HepG2 (cell line): ENCODE results near the gene MT1A. TPM values are rescaled to one million over a fixed set of nuclear protein-coding genes. Genes with fewer than 3 reads are reported as not detected.
A peak's percentile ranks its signal among the peaks of the same experiment; 100 is the strongest.

Experiments
- ATAC-seq: fragments of 200-7000 bp; cut with Tn5 transposase; 3 replicates; pipeline ENCODE4 v1.9.1; 2020; ENCODE audit warnings: mild to moderate bottlenecking, moderate library complexity
- BruUV-seq: library from RNA; stranded (reverse); fragments of 400-500 nt; replicated peaks from 2 replicates; lab custom pipeline; 2021; lab: Mats Ljungman, UMichigan
- CTCF ChIA-PET: fragments of 300-600 bp; formaldehyde crosslinking; extraction: SDS; loops from one replicate; lab custom pipeline; 2021; ENCODE audit warnings: low total read pairs, inconsistent platforms, low intra/inter-chr PET ratio; lab: Yijun Ruan, JAX
- POLR2A ChIA-PET: fragments of 350-600 bp; sonication (Branson Sonifier 250); formaldehyde crosslinking; loops from one replicate; lab custom pipeline; 2020; ENCODE audit warnings: antibody characterized with exemption, inconsistent platforms; lab: Yijun Ruan, JAX
- DNase-seq: peaks from one replicate; pipeline ENCODE4 v3.0.0-alpha.2; 2015; ENCODE audit warnings: low spot score
- FAIRE-seq: peaks from 3 replicates; lab custom pipeline; 2011; peaks lifted over from hg19 to GRCh38; lab: Jason Lieb, UNC
- H2AFZ ChIP-seq: one replicate; pipeline ENCODE4 v1.6.1; 2011; ENCODE audit warnings: low read length, inconsistent platforms
- H3K27ac ChIP-seq: fragments of 300-600 bp; 3 replicates; pipeline ENCODE4 v1.8.0; 2011; ENCODE audit warnings: mixed run types, mild to moderate bottlenecking, mixed read lengths, low read length, inconsistent platforms; ENCODE audit not compliant: insufficient read depth; ENCODE audit errors: extremely low read length
- H3K27me3 ChIP-seq, 2 experiments: fragments of 200-600 bp in 1 of 2; 2 replicates in 1 of 2; 3 replicates in 1 of 2; pipeline versions ENCODE4 v1.6.0 to v1.8.0; 2011; ENCODE audit warnings: low read length in 2 of 2, mild to moderate bottlenecking in 2 of 2, moderate library complexity in 2 of 2, inconsistent platforms in 1 of 2; ENCODE audit not compliant: insufficient read depth in 2 of 2, control insufficient read depth in 1 of 2
- H3K36me3 ChIP-seq, 2 experiments: fragments of 200-600 bp in 1 of 2; replicated peaks in 1 of 2; 2 replicates in 1 of 2; 3 replicates in 1 of 2; pipeline versions ENCODE4 v1.5.1 to v1.8.0; 2011; ENCODE audit warnings: low read length in 2 of 2, inconsistent platforms in 1 of 2; ENCODE audit not compliant: insufficient read depth in 2 of 2, control insufficient read depth in 1 of 2
- H3K4me1 ChIP-seq: 2 replicates; pipeline ENCODE4 v1.5.1; 2012; ENCODE audit warnings: low read length, inconsistent platforms; ENCODE audit not compliant: insufficient read depth
- H3K4me2 ChIP-seq: 2 replicates; pipeline ENCODE4 v1.6.0; 2011; ENCODE audit warnings: low read depth, low read length, inconsistent platforms
- H3K4me3 ChIP-seq, 3 experiments: fragments of 200-600 bp in 1 of 3; sonication (generic), shearing (Covaris generic) in 1 of 3; replicated peaks in 1 of 3; 2 replicates each; pipeline ENCODE4 v1.5.1; 2011 to 2016; ENCODE audit warnings: low read length in 3 of 3, inconsistent platforms in 2 of 3, low read depth in 2 of 3, mild to moderate bottlenecking in 2 of 3, control low read depth in 1 of 3, mixed read lengths in 1 of 3; ENCODE audit not compliant: insufficient read depth in 1 of 3
- H3K79me2 ChIP-seq: one replicate; pipeline ENCODE4 v1.6.1; 2011; ENCODE audit warnings: low read length, inconsistent platforms; ENCODE audit not compliant: insufficient read depth
- H3K9ac ChIP-seq: 2 replicates; pipeline ENCODE4 v1.6.0; 2011; ENCODE audit warnings: mild to moderate bottlenecking, low read depth, low read length, inconsistent platforms; ENCODE audit not compliant: insufficient read depth
- H3K9me3 ChIP-seq: 2 replicates; pipeline ENCODE4 v1.5.1; 2012; ENCODE audit warnings: mild to moderate bottlenecking, low read length
- H4K20me1 ChIP-seq: 2 replicates; pipeline ENCODE4 v1.6.0; 2011; ENCODE audit warnings: inconsistent platforms, mild to moderate bottlenecking, low read length, moderate library complexity; ENCODE audit not compliant: insufficient read depth
- BRCA1 ChIP-seq: sonication (generic); formaldehyde crosslinking; IDR thresholded peaks from 2 replicates; pipeline ENCODE4 v1.4.0; 2020; ENCODE audit warnings: missing genetic modification reagents
- CHCHD3 ChIP-seq: sonication (generic); formaldehyde crosslinking; IDR thresholded peaks from 2 replicates; pipeline ENCODE4 v1.8.0; 2022; ENCODE audit warnings: mild to moderate bottlenecking, missing genetic modification reagents, moderate library complexity
- HNRNPH1 ChIP-seq: fragments of 200-400 bp; formaldehyde crosslinking; optimal IDR thresholded peaks from 2 replicates; pipeline ENCODE3; 2017; ENCODE audit warnings: mild to moderate bottlenecking, low read depth, low read length
- HNRNPLL ChIP-seq: fragments of 200-400 bp; formaldehyde crosslinking; IDR thresholded peaks from 2 replicates; pipeline ENCODE4 v1.6.1; 2017; ENCODE audit warnings: mild to moderate bottlenecking, low read depth, low read length; ENCODE audit not compliant: poor library complexity, severe bottlenecking
- KDM6A ChIP-seq: IDR thresholded peaks from 2 replicates; pipeline ENCODE4 v1.6.1; 2016; ENCODE audit warnings: low read depth
- SNRNP70 ChIP-seq: fragments of 200-400 bp; formaldehyde crosslinking; IDR thresholded peaks from 2 replicates; pipeline ENCODE4 v1.6.1; 2017; ENCODE audit warnings: mild to moderate bottlenecking, low read depth, low read length, moderate library complexity
- TGIF2 ChIP-seq: IDR thresholded peaks from 2 replicates; pipeline ENCODE4 v1.6.1; 2016; ENCODE audit warnings: control low read depth, missing compliant biosample characterization
- ZBTB38 ChIP-seq: sonication (generic); formaldehyde crosslinking; IDR thresholded peaks from 2 replicates; pipeline ENCODE4 v1.5.1; 2020; ENCODE audit warnings: mild to moderate bottlenecking, missing genetic modification reagents
- ZNF264 ChIP-seq: sonication (generic); formaldehyde crosslinking; IDR thresholded peaks from 2 replicates; pipeline ENCODE4 v1.4.0; 2020; ENCODE audit warnings: missing genetic modification reagents
- ZNF790 ChIP-seq: sonication (generic); formaldehyde crosslinking; IDR thresholded peaks from 2 replicates; pipeline ENCODE4 v1.8.0; 2022; ENCODE audit warnings: missing genetic modification reagents, mild to moderate bottlenecking, borderline replicate concordance
- ZNF883 ChIP-seq: sonication (generic); formaldehyde crosslinking; IDR thresholded peaks from 2 replicates; pipeline ENCODE4 v1.5.1; 2020; ENCODE audit warnings: mild to moderate bottlenecking, missing genetic modification reagents; ENCODE audit errors: not compliant biosample characterization
- WGBS: methylation state at CpG from one replicate; pipeline ENCODE4 v1.1.6; 2017; ENCODE audit warnings: low lambda C conversion rate; 5-methylcytosine and 5-hydroxymethylcytosine counted together
- in situ Hi-C: cut with HindIII; loops from 2 replicates; pipeline ENCODE4 v1.10.0; 2017; ENCODE audit warnings: low pct_unique_long_range_greater_than_20kb; ENCODE audit not compliant: extremely low pct_ligation_motif_present
- intact Hi-C: fragments of 100-400 bp; cut with micrococcal nuclease; formaldehyde crosslinking; loops from one replicate; pipeline ENCODE4 v1.10.0; 2022; ENCODE audit not compliant: unreplicated experiment
- polyA plus RNA-seq, 8 experiments: library from polyadenylated mRNA; depleted of rRNA in 3 of 8; stranded (reverse) in 7 of 8; unstranded in 1 of 8; fragments of >200 nt; fragmentation: Illumina TruSeq in 4 of 8; extraction: Trizol in 4 of 8; gene quantifications; 2 replicates each; pipeline versions ENCODE4 v1.2.1 to v1.2.3, GENCODE V29; 2011 to 2016; ENCODE audit warnings: low read depth in 4 of 8, missing spikeins in 1 of 8, mixed read lengths in 1 of 8; ENCODE audit not compliant: insufficient read depth in 1 of 8
- total RNA-seq, 5 experiments: library from RNA; depleted of rRNA; stranded (reverse); fragments of >200 nt; fragmentation: Illumina TruSeq; extraction: Trizol; gene quantifications; 2 replicates each; pipeline ENCODE4 v1.2.3, GENCODE V29; 2016; ENCODE audit warnings: low read depth in 1 of 5
- TF ChIP-seq, protein P1 (sequence below): sonication (generic); formaldehyde crosslinking; IDR thresholded peaks from 2 replicates; pipeline ENCODE4 v1.8.0; 2022; ENCODE audit warnings: low read depth, missing genetic modification reagents
- TF ChIP-seq, protein P2 (sequence below): IDR thresholded peaks from 2 replicates; pipeline ENCODE4 v1.6.1; 2016; ENCODE audit warnings: mild to moderate bottlenecking
- TF ChIP-seq, protein P3 (sequence below): sonication (generic); formaldehyde crosslinking; IDR thresholded peaks from 2 replicates; pipeline ENCODE4 v1.4.0; 2020; ENCODE audit warnings: missing genetic modification reagents, low read depth, mild to moderate bottlenecking, borderline replicate concordance
- TF ChIP-seq, protein P4 (sequence below): sonication (generic); formaldehyde crosslinking; IDR thresholded peaks from 2 replicates; pipeline ENCODE4 v1.5.0; 2020; ENCODE audit warnings: mild to moderate bottlenecking, missing genetic modification reagents

MT1A gene
- total and polyA plus RNA-seq, 2 of the 13 experiments (the other 11 are each of a cell fraction or from before 2014, with no cell fraction given): 8.3 to 10.4 TPM

DNA sequence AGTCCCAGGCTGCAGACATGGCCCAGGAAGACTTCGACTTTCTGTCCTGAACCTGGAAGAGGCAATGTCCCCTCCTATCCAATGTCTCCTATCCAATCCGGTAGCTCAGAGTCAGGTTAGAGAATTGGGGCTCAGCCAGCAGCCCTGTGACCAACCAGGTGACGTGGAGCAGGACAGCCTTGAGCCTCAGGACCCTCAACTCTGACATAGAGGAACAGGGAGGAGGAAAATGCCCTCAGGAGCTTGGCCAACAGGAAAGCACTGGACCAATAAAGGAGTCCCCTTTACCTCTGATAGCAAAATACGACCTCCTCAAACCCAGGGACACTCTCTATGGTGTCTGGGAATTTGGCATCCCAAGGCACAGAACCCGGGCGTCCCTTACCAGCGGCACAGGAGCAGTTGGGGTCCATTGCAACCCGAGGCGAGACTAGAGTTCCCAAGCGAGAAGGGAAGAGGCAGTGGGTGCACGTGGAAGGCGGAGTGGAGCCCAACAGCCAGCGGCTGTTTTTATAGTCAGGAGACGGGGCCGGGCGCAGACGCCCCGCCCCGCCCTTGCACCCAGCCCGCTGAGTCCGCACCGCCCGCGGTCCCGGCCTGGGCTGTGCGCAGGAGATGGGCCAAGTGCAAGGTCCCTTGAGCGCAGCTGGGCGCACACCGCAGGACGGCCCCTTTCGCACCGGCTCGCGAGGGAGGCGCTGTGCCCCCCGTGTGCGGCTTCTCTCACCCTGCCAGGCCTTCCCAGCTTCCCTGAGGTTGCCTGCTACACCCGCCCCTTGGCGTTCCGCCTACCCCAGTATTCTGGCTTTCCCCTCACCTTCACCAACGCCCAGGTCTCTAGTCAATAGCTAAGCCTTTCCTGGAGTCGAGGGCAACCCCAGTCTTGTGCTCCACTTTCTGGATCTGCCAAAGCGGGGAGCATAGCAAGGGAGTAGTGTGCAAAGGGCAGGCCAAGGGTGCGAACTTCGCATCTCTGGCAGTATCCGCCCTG lies 29.4 kb downstream of the MT1A start, which contains the start of gene MT1G (continued):
- TF ChIP-seq, protein P1, sequence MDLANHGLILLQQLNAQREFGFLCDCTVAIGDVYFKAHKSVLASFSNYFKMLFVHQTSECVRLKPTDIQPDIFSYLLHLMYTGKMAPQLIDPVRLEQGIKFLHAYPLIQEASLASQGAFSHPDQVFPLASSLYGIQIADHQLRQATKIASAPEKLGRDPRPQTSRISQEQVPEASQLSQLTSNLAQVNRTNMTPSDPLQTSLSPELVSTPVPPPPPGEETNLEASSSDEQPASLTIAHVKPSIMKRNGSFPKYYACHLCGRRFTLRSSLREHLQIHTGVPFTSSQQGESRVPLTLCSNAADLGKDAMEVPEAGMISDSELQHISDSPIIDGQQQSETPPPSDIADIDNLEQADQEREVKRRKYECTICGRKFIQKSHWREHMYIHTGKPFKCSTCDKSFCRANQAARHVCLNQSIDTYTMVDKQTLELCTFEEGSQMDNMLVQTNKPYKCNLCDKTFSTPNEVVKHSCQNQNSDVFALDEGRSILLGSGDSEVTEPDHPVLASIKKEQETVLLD (CRISPR knock-in tag): no peak
- peak; percentile 97 for TF ChIP-seq HNRNPLL
- TF ChIP-seq ZNF790 (CRISPR knock-in tag): no peak
- TF ChIP-seq ZNF883: peak; percentile 51
- no peak for TF ChIP-seq CHCHD3 (CRISPR knock-in tag)
- TF ChIP-seq KDM6A (CRISPR knock-in tag): no peak
- TF ChIP-seq HNRNPH1: no peak
- TF ChIP-seq BRCA1 (CRISPR knock-in tag): no peak
- TF ChIP-seq ZBTB38: peak; percentile 60

DNA sequence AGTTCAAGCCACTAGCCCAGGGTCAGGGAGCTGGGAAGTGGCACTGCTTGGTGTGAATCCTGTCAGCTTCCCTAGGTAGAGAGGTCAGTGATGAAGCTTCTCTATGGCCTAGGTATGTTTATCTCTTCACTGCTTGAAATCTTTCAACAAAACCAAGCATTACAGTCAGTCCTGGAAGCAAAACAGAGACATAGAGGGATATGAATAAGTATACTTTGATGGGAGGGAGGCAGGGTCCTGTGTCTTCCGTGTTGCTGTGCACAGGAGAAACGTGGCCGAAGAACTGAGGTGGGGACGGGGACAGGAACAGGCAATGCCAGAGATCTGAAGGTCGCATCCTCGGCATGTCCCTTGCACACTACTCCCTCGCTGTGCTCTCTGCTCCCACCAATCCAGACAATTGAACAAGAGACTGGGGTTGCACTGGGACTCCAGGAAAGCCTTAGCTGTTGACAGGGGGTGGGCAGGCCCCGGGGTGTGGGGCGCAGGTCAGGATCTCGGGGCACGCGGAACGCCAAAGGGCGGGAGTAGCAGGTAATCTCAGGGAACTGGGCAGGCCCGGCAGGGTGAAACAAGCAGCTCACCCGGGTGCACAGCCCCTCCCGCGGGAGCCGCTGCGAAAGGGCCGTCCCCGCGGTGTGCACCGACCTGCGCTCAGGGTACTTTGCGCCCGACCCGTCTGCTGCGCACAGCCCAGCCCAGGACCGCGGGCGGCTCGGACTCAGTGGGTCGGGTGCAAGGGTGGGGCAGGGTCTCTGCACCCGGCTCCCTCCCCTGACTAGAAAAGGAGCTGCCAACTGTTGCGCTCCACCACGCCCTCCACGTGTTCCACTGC lies 30.8 kb downstream of the MT1A start, which contains the start of gene MT1H:
TSS of gene MT1H (plus strand) at position 810 of the 835 bp plus-strand sequence. CDS start 71 bp downstream, outside the sequence.
- ATAC-seq (no peak), FAIRE-seq (no peak), DNase-seq (no peak)
- Histone ChIP-seq H3K9me3 (no peaks in the 10 kb centered on the region), H3K27me3 (peaks cover 7 to 43% of the 10 kb centered on the region in 2 experiments), H3K4me1 (peaks cover 27% of the 10 kb centered on the region), H3K4me3 (no peak within 1 kb of the TSS), H4K20me1 (no peaks in the 10 kb centered on the region), H3K36me3 (no peaks in the 10 kb centered on the region), H3K9ac (no peak within 1 kb of the TSS), H2AFZ (no peak within 1 kb of the TSS), H3K79me2 (no peaks in the 10 kb centered on the region), H3K27ac (no peak within 1 kb of the TSS), H3K4me2 (no peak within 1 kb of the TSS)
- 66% methylated on average over 33 of the region's 38 CpGs for WGBS
- CTCF ChIA-PET: no interaction called here
- POLR2A ChIA-PET: no interaction called here
- no TSS peak for BruUV-seq
- intact Hi-C loops (no loop called here), in situ Hi-C loops (no loop called here)
- TF ChIP-seq, protein P2, sequence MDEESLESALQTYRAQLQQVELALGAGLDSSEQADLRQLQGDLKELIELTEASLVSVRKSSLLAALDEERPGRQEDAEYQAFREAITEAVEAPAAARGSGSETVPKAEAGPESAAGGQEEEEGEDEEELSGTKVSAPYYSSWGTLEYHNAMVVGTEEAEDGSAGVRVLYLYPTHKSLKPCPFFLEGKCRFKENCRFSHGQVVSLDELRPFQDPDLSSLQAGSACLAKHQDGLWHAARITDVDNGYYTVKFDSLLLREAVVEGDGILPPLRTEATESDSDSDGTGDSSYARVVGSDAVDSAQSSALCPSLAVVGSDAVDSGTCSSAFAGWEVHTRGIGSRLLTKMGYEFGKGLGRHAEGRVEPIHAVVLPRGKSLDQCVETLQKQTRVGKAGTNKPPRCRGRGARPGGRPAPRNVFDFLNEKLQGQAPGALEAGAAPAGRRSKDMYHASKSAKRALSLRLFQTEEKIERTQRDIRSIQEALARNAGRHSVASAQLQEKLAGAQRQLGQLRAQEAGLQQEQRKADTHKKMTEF (CRISPR knock-in tag): no peak
- TF ChIP-seq SNRNP70: no peak
- no peak for TF ChIP-seq ZNF264 (CRISPR knock-in tag)
- no peak for TF ChIP-seq TGIF2 (CRISPR knock-in tag)
- TF ChIP-seq, protein P3, sequence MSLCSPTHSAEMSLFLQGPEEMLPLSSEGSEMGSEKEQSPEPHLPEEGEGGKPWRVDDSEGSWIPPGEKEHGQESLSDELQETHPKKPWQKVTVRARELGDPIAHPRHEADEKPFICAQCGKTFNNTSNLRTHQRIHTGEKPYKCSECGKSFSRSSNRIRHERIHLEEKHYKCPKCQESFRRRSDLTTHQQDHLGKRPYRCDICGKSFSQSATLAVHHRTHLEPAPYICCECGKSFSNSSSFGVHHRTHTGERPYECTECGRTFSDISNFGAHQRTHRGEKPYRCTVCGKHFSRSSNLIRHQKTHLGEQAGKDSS (CRISPR knock-in tag): no peak
- TF ChIP-seq, protein P4, sequence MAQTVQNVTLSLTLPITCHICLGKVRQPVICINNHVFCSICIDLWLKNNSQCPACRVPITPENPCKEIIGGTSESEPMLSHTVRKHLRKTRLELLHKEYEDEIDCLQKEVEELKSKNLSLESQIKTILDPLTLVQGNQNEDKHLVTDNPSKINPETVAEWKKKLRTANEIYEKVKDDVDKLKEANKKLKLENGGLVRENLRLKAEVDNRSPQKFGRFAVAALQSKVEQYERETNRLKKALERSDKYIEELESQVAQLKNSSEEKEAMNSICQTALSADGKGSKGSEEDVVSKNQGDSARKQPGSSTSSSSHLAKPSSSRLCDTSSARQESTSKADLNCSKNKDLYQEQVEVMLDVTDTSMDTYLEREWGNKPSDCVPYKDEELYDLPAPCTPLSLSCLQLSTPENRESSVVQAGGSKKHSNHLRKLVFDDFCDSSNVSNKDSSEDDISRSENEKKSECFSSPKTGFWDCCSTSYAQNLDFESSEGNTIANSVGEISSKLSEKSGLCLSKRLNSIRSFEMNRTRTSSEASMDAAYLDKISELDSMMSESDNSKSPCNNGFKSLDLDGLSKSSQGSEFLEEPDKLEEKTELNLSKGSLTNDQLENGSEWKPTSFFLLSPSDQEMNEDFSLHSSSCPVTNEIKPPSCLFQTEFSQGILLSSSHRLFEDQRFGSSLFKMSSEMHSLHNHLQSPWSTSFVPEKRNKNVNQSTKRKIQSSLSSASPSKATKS: no peak
